Type B pancreatic cell (in vitro differentiated cells): ENCODE measurements around the gene APEX2. TPM values are rescaled to one million over a fixed set of nuclear protein-coding genes. Genes with fewer than 3 reads are reported as not detected.

ENCODE experiments used
- DNase-seq: peaks from one replicate; pipeline ENCODE4 v3.0.0; 2021; ENCODE audit warnings: mixed read lengths; ENCODE audit not compliant: unreplicated experiment; ENCODE audit errors: extremely low spot score
- H3K27ac Mint-ChIP-seq: 2 replicates; pipeline ENCODE4 v1.8.0; 2021; ENCODE audit warnings: mild to moderate bottlenecking, mixed read lengths
- H3K27me3 Mint-ChIP-seq: 2 replicates; pipeline ENCODE4 v1.8.0; 2021; ENCODE audit warnings: mixed read lengths
- H3K36me3 Mint-ChIP-seq: 2 replicates; pipeline ENCODE4 v1.8.0; 2021; ENCODE audit warnings: mixed read lengths
- H3K4me1 Mint-ChIP-seq: one replicate; pipeline ENCODE4 v1.8.0; 2021; ENCODE audit warnings: mixed read lengths; ENCODE audit not compliant: unreplicated experiment
- H3K4me3 Mint-ChIP-seq: 2 replicates; pipeline ENCODE4 v1.8.0; 2021; ENCODE audit warnings: mild to moderate bottlenecking, mixed read lengths
- H3K9me3 Mint-ChIP-seq: 2 replicates; pipeline ENCODE4 v1.8.0; 2021; ENCODE audit warnings: mixed read lengths
- CTCF ChIP-seq: fragments of 200-600 bp; sonication (generic); conservative IDR thresholded peaks from 2 replicates; pipeline ENCODE4 v1.5.0; 2021; ENCODE audit warnings: antibody characterized with exemption, mild to moderate bottlenecking
- total RNA-seq: library from RNA; stranded (reverse); gene quantifications from 2 replicates; pipeline ENCODE4 v1.2.1, GENCODE V29; 2021; ENCODE audit warnings: low replicate concordance

The APEX2 gene
- total RNA-seq, 1 donor from 2014 or later: 17.1 TPM

- no peaks in the 10 kb centered on the region for H3K9me3 Mint-ChIP-seq
- H3K36me3 Mint-ChIP-seq: peaks cover 16% of the 10 kb centered on the region
- H3K4me1 Mint-ChIP-seq: no peaks in the 10 kb centered on the region
- no peak for TF ChIP-seq CTCF
- H3K4me3 Mint-ChIP-seq: no peak overlapping the region
- H3K27ac Mint-ChIP-seq: no peak overlapping the region
- no peaks in the 10 kb centered on the region for H3K27me3 Mint-ChIP-seq
- DNase-seq: no peak
These were observed 5.1 kb downstream of the APEX2 start for GRCh38 chrX:55005256-55005655.

DNA sequence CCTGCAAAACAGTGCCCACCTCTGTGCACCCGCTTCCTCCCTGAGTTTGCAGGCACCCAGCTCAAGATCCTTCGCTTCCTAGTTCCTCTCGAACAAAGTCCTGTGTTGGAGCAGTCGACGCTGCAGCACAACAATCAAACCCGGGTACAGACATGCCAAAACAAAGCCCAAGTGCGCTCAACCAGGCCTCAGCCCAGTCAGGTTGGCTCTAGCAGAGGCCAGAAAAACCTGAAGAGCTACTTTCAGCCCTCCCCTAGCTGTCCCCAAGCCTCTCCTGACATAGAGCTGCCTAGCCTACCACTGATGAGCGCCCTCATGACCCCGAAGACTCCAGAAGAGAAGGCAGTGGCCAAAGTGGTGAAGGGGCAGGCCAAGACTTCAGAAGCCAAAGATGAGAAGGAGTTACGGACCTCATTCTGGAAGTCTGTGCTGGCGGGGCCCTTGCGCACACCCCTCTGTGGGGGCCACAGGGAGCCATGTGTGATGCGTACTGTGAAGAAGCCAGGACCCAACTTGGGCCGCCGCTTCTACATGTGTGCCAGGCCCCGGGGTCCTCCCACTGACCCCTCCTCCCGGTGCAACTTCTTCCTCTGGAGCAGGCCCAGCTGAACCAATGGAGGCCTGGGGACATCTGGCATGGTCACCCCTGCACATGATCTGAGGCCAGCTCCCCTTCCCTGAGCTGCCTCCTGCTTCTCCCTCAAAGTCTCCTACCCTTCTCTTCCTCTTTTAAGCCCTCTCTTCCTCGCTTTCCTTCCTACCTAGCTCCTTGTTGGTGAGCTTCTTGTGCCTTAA is 6.9 kb downstream of the APEX2 start:
- no peak for TF ChIP-seq CTCF
- Mint-ChIP-seq H3K27me3 (no peaks in the 10 kb centered on the region), H3K4me3 (peak overlapping the region; percentile 46), H3K4me1 (no peaks in the 10 kb centered on the region), H3K36me3 (peaks cover 16% of the 10 kb centered on the region), H3K27ac (peak overlapping the region; percentile 83), H3K9me3 (no peaks in the 10 kb centered on the region)
- DNase-seq: no peak

DNA sequence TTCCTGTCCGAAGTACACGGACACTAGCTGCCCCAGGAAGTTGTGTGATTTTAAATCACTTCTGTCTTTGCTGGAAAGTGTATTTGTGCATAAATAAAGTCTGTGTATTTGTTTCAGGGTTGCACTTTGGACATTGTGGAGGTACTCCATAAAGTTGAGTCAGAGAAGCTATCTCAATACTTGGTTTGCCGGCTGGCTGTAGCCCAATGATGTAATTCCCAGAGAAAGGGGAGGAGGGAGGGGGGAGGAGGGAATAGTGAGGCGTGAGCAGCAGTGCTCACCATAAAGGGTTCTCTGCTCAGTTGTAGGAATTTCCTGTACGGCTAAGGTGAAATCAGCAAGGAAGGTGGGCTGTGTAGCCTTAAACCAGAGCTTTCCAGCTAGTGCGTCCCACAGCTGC is 7.5 kb downstream of the APEX2 start:
- peak overlapping the region; percentile 83 for H3K27ac Mint-ChIP-seq
- peak overlapping the region; percentile 46 for H3K4me3 Mint-ChIP-seq
- no peaks in the 10 kb centered on the region for H3K4me1 Mint-ChIP-seq
- H3K9me3 Mint-ChIP-seq: no peaks in the 10 kb centered on the region
- peaks cover 16% of the 10 kb centered on the region for H3K36me3 Mint-ChIP-seq
- DNase-seq: no peak
- H3K27me3 Mint-ChIP-seq: no peaks in the 10 kb centered on the region
- no peak for TF ChIP-seq CTCF

- no peaks in the 10 kb centered on the region for H3K4me1 Mint-ChIP-seq
- no peaks in the 10 kb centered on the region for H3K27me3 Mint-ChIP-seq
- H3K4me3 Mint-ChIP-seq: peak overlapping the region; percentile 32
- H3K36me3 Mint-ChIP-seq: peaks cover 16% of the 10 kb centered on the region
- H3K9me3 Mint-ChIP-seq: no peaks in the 10 kb centered on the region
- TF ChIP-seq CTCF: no peak
- H3K27ac Mint-ChIP-seq: peak overlapping the region; percentile 93
- no peak for DNase-seq
These were observed 8.6 kb downstream of the APEX2 start for GRCh38 chrX:55008571-55009358.

DNA sequence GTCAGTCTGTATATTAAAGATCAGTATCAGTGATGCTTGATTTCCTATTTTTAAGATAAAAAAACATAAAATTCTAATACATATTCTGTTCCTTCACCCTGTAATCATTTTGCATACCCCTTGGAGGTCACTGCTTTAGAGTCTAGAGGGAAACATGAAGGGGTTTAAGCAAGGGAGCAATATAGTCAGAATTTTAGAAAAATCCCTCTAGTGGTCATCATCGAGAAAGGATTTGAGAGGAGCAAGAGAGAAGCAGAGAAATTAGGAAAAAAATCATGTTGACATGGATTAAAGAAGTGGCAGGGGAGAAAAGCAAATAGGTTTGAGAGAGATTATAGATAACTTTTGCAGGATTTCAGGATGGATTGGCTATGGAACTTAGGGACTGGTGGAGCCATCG is 11.1 kb downstream of the APEX2 start:
- H3K36me3 Mint-ChIP-seq: peaks cover 4% of the 10 kb centered on the region
- no peak overlapping the region for H3K27ac Mint-ChIP-seq
- peak; percentile 69 for TF ChIP-seq CTCF
- H3K9me3 Mint-ChIP-seq: no peaks in the 10 kb centered on the region
- H3K4me1 Mint-ChIP-seq: no peaks in the 10 kb centered on the region
- no peak overlapping the region for H3K4me3 Mint-ChIP-seq
- DNase-seq: no peak
- H3K27me3 Mint-ChIP-seq: no peaks in the 10 kb centered on the region
